Peyer's patch (tissue), 4 donors: ENCODE data around the gene CUBN. TPM values are rescaled to one million over a fixed set of nuclear protein-coding genes. Genes with fewer than 3 reads are reported as not detected.

Experiments
- DNase-seq, 3 donors: peaks; one replicate each; pipeline ENCODE4 v3.0.0-alpha.2; 2017 to 2019
- H3K27ac ChIP-seq, 4 donors: fragments of 200-600 bp; sonication (generic); one replicate each; pipeline ENCODE4 v1.5.1; 2016 to 2019
- H3K27me3 ChIP-seq, 2 donors: fragments of 200-600 bp; sonication (generic); one replicate each; pipeline ENCODE4 v1.5.1; 2019
- H3K36me3 ChIP-seq, 3 donors: fragments of 200-600 bp; sonication (generic); one replicate each; pipeline ENCODE4 v1.5.1; 2016 to 2019
- H3K4me1 ChIP-seq, 4 donors: fragments of 200-600 bp; sonication (generic); one replicate each; pipeline ENCODE4 v1.5.1; 2016 to 2019
- H3K4me3 ChIP-seq, 4 donors: fragments of 200-600 bp; sonication (generic); 1 replicate in 3 of 4; 2 replicates in 1 of 4; pipeline ENCODE4 v1.5.1; 2016 to 2019; ENCODE audit warnings: mild to moderate bottlenecking in 1 of 4
- H3K9me3 ChIP-seq, 4 donors: fragments of 200-600 bp; sonication (generic); one replicate each; pipeline ENCODE4 v1.5.1; 2016 to 2019; ENCODE audit warnings: mild to moderate bottlenecking in 1 of 4
- POLR2A ChIP-seq, 2 donors: fragments of 450-650 bp; IDR thresholded peaks; one replicate each; pipeline ENCODE4 v1.5.1; 2017; ENCODE audit warnings: antibody characterized with exemption in 2 of 2, mild to moderate bottlenecking in 2 of 2, moderate library complexity in 2 of 2
- total RNA-seq, 4 donors: library from RNA; depleted of rRNA; stranded (reverse); fragments of >200 nt; gene quantifications; one replicate each; pipeline ENCODE4 v1.1.0, GENCODE V29; 2016
- TF ChIP-seq, protein P1 (sequence below), 6 experiments: fragments of 450-650 bp in 4 of 6; fragments of 200-600 bp in 2 of 6; sonication (generic) in 1 of 6; IDR thresholded peaks; one replicate each; pipeline ENCODE4 v1.5.1; 2017 to 2019; ENCODE audit warnings: antibody characterized with exemption in 6 of 6, mild to moderate bottlenecking in 3 of 6, moderate library complexity in 1 of 6

The CUBN gene
- total RNA-seq, 4 donors from 2014 or later, result 2.5 to 329 (median 126) TPM

DNA sequence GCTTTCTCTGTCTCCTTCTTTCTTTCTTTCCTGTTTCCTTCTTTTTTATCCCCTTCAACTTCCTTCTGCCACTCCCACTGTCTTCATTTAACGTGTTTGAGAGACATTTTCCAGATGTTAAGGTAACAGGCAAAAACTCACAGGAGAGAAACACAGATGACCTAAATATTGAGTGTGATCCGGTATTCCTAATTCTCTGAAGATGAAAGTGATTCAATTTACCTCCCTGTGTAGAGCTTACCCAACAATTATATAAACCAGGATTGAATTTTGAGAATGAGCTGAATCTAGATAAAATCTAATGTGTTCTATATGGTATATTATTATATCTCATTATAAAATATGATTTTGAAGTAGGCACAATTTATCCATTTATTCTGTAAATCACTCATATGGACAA is 265.8 kb downstream of the CUBN start:
- H3K36me3 ChIP-seq, result no peaks in the 10 kb centered on the region
- H3K4me3 ChIP-seq, result no peak overlapping the region
- no peaks in the 10 kb centered on the region for H3K4me1 ChIP-seq
- no peak for DNase-seq
- H3K27ac ChIP-seq, result no peak overlapping the region
- no peaks in the 10 kb centered on the region for H3K27me3 ChIP-seq
- no peak for TF ChIP-seq POLR2A (IDR thresholded peaks at IDR 0.05)
- TF ChIP-seq, protein P1, sequence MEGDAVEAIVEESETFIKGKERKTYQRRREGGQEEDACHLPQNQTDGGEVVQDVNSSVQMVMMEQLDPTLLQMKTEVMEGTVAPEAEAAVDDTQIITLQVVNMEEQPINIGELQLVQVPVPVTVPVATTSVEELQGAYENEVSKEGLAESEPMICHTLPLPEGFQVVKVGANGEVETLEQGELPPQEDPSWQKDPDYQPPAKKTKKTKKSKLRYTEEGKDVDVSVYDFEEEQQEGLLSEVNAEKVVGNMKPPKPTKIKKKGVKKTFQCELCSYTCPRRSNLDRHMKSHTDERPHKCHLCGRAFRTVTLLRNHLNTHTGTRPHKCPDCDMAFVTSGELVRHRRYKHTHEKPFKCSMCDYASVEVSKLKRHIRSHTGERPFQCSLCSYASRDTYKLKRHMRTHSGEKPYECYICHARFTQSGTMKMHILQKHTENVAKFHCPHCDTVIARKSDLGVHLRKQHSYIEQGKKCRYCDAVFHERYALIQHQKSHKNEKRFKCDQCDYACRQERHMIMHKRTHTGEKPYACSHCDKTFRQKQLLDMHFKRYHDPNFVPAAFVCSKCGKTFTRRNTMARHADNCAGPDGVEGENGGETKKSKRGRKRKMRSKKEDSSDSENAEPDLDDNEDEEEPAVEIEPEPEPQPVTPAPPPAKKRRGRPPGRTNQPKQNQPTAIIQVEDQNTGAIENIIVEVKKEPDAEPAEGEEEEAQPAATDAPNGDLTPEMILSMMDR (IDR thresholded peaks at IDR 0.05), result no peak
- H3K9me3 ChIP-seq, result no peaks in the 10 kb centered on the region

DNA sequence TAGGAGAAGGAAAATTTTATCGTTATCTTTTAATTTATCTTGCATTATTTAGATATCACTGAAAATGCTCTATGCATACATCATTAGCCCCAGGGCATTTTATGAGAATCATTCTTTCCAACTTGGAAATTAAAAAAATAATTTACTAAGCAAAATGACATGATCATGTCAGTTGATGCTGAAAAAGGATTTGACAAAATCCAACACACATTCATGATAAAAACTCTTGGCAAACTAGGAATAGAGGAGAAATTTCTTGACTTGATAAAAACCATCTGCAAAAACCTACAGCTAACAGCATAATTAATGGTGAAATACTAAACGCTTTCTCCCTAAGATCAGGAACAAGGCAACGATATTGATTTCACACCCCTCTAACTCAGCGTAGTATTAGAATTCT is 272.2 kb downstream of the CUBN start:
- H3K4me1 ChIP-seq, result no peaks in the 10 kb centered on the region

DNA sequence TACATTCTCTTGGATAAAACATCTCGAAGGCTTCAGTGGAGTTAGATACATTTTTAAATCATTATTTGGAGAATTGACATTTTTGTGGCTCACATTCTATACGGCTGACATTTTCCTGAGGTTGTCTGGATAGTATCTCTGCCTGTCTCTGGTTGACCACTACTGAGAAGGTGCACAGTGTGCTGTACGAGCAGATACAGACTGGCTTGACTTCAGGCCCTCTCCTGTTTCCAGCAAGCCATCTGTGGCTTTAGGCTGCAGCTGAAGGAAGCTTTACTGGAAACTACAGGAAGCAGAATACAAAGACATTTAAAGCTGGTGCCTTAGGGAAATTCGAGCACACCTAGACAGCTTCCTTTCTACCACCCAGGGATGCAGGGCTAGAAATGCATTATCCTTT is 273.0 kb downstream of the CUBN start:
- no peak for DNase-seq
- Histone ChIP-seq H3K9me3 (no peaks in the 10 kb centered on the region), H3K4me3 (no peak overlapping the region), H3K36me3 (no peaks in the 10 kb centered on the region), H3K27ac (peak overlapping the region in 1 of 4 donors; percentile 19), H3K4me1 (no peaks in the 10 kb centered on the region), H3K27me3 (no peaks in the 10 kb centered on the region)
- TF ChIP-seq POLR2A (IDR thresholded peaks at IDR 0.05), result no peak
- TF ChIP-seq, protein P1 (IDR thresholded peaks at IDR 0.05), result no peak

More for the DNA sequence above, 272.2 kb downstream of the CUBN start:
- Histone ChIP-seq H3K36me3 (no peaks in the 10 kb centered on the region), H3K27ac (no peak overlapping the region), H3K9me3 (no peaks in the 10 kb centered on the region), H3K27me3 (no peaks in the 10 kb centered on the region), H3K4me3 (no peak overlapping the region)
- no peak for TF ChIP-seq POLR2A (IDR thresholded peaks at IDR 0.05)
- TF ChIP-seq, protein P1 (IDR thresholded peaks at IDR 0.05), result no peak
- no peak for DNase-seq

DNA sequence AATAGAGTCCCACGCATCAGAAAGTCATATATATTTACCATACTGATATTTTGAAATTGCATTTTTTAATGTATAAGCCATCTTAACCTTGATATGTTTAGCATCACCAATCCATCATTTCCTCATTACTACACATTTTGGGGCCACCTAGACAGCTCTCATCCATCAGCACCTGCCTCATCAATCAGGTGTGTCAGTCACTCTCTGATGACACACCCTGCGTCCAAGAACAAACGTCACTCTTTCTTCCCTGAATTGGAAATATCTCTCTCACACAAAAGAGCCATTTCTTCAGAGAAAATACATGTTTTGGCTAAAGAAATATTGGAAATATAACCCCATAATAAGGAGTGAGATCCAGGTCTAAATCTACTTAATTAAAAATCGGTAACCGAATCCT is 273.5 kb downstream of the CUBN start:
- H3K36me3 ChIP-seq, result no peaks in the 10 kb centered on the region
- no peaks in the 10 kb centered on the region for H3K9me3 ChIP-seq
- TF ChIP-seq, protein P1 (IDR thresholded peaks at IDR 0.05), result no peak
- TF ChIP-seq POLR2A (IDR thresholded peaks at IDR 0.05), result no peak
- H3K27me3 ChIP-seq, result no peaks in the 10 kb centered on the region
- H3K4me1 ChIP-seq, result no peaks in the 10 kb centered on the region
- H3K4me3 ChIP-seq, result no peak overlapping the region
- no peak overlapping the region for H3K27ac ChIP-seq
- DNase-seq, result no peak

DNA sequence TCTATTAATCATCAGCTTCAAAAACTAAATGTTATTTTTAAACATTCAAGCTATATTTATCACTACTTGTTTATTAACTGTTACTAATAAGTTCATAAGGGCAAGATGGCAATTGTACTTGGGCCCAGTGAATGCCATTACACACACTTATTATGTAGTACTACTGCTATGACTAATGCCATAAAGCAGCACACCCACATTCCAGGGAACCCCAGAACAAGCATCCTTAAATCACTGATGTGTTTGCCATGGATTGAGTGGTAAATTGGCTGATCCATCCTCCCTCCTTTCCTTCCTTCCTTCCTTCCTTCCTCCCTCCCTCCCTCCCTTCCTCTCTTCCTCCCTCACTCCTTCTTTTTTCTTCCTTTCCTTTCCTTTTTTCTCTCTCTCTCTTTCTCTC is 275.0 kb downstream of the CUBN start:
- no peak overlapping the region for H3K27ac ChIP-seq
- H3K9me3 ChIP-seq, result no peaks in the 10 kb centered on the region
- no peaks in the 10 kb centered on the region for H3K4me1 ChIP-seq
- H3K4me3 ChIP-seq, result no peak overlapping the region
- peak in 1 of 3 donors; percentile 51 for DNase-seq
- H3K27me3 ChIP-seq, result no peaks in the 10 kb centered on the region
- no peak for TF ChIP-seq POLR2A (IDR thresholded peaks at IDR 0.05)
- TF ChIP-seq, protein P1 (IDR thresholded peaks at IDR 0.05), result no peak
- no peaks in the 10 kb centered on the region for H3K36me3 ChIP-seq

DNA sequence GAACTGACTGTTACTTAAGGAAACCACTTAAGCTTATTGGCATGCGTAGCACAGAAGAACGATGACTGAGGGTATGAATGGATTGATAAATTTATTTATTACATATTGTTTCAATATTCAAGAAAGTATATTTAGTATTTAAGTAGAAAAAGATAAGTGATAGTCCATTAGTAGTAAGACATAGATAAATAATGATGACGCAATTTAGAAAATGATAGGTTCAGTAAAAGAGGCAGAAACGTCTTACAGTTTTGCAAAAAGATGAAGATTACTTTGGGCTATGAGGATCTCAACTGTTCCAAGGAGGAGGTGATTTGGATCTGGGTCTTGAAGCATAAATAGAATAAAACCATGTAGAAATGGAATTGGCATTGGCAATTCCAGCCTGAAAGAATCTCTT is 275.8 kb downstream of the CUBN start:
- no peak for DNase-seq
- TF ChIP-seq, protein P1 (IDR thresholded peaks at IDR 0.05), result no peak
- no peak for TF ChIP-seq POLR2A (IDR thresholded peaks at IDR 0.05)
- H3K4me3 ChIP-seq, result no peak overlapping the region

More for the DNA sequence above, 275.8 kb downstream of the CUBN start:
- Histone ChIP-seq H3K9me3 (no peaks in the 10 kb centered on the region), H3K4me1 (no peaks in the 10 kb centered on the region), H3K36me3 (no peaks in the 10 kb centered on the region), H3K27me3 (no peaks in the 10 kb centered on the region), H3K27ac (no peak overlapping the region)
